Endothelial cell of umbilical vein (primary cell): ENCODE measurements around the gene GADL1. TPM values are rescaled to one million over a fixed set of nuclear protein-coding genes. Genes with fewer than 3 reads are reported as not detected.

Experiments
- BruUV-seq: library from RNA; stranded (reverse); fragments of 400-500 nt; replicated peaks from 2 replicates; lab custom pipeline; 2021; lab: Mats Ljungman, UMichigan
- CTCF ChIA-PET: fragments of 300-600, 350-600 bp; sonication (Branson Sonifier 250); formaldehyde crosslinking; loops from one replicate; lab custom pipeline; 2021; ENCODE audit warnings: antibody characterized with exemption, inconsistent platforms; lab: Charles Lee
- POLR2A ChIA-PET: fragments of 300-600, 350-600 bp; sonication (Branson Sonifier 250); formaldehyde crosslinking; loops from one replicate; lab custom pipeline; 2021; ENCODE audit warnings: antibody characterized with exemption, inconsistent platforms; lab: Charles Lee
- DNase-seq: peaks from one replicate; pipeline ENCODE4 v3.0.0-alpha.2; 2011; ENCODE audit warnings: low read depth, low spot score
- FAIRE-seq: peaks from 2 replicates; lab custom pipeline; 2011; peaks lifted over from hg19 to GRCh38; lab: Jason Lieb, UNC
- H2AFZ ChIP-seq: 2 replicates; pipeline ENCODE4 v1.6.0; 2012; ENCODE audit warnings: low read depth, low read length, control low read depth, inconsistent platforms
- H3K27ac ChIP-seq: 2 replicates; pipeline ENCODE4 v1.5.1; 2011; ENCODE audit warnings: low read depth, mild to moderate bottlenecking, control low read depth, low read length, moderate library complexity; ENCODE audit not compliant: insufficient read depth
- H3K27me3 ChIP-seq, 2 experiments: 2 replicates each; pipeline versions ENCODE4 v1.6.0 to v1.6.1; 2011; ENCODE audit warnings: low read length in 2 of 2, mixed read lengths in 1 of 2; ENCODE audit not compliant: control insufficient read depth in 2 of 2, insufficient read depth in 2 of 2
- H3K36me3 ChIP-seq, 2 experiments: 2 replicates in 1 of 2; 3 replicates in 1 of 2; pipeline ENCODE4 v1.5.1; 2011; ENCODE audit warnings: low read length in 2 of 2, mild to moderate bottlenecking in 1 of 2, moderate library complexity in 1 of 2; ENCODE audit not compliant: control insufficient read depth in 2 of 2, insufficient read depth in 2 of 2; ENCODE audit errors: extremely low read depth in 1 of 2
- H3K4me1 ChIP-seq: 3 replicates; pipeline ENCODE4 v1.5.1; 2011; ENCODE audit warnings: mild to moderate bottlenecking, low read length; ENCODE audit not compliant: control insufficient read depth, insufficient read depth; ENCODE audit errors: extremely low read depth
- H3K4me2 ChIP-seq: 2 replicates; pipeline ENCODE4 v1.6.1; 2011; ENCODE audit warnings: low read length, control low read depth, mixed read lengths; ENCODE audit not compliant: insufficient read depth
- H3K4me3 ChIP-seq, 3 experiments: fragments of 200-600 bp in 1 of 3; sonication (generic), shearing (Covaris generic) in 1 of 3; replicated peaks in 1 of 3; 2 replicates each; pipeline ENCODE4 v1.5.1; 2011 to 2016; ENCODE audit warnings: control low read depth in 3 of 3, low read length in 3 of 3, mild to moderate bottlenecking in 2 of 3, inconsistent platforms in 1 of 3, low read depth in 1 of 3, moderate library complexity in 1 of 3; ENCODE audit not compliant: insufficient read depth in 1 of 3
- H3K79me2 ChIP-seq: 2 replicates; pipeline ENCODE4 v1.6.0; 2012; ENCODE audit warnings: low read length, inconsistent platforms; ENCODE audit not compliant: control insufficient read depth, insufficient read depth
- H3K9ac ChIP-seq: replicated peaks from 2 replicates; pipeline ENCODE3; 2011; ENCODE audit warnings: low read length, control low read depth; ENCODE audit not compliant: insufficient read depth; ENCODE audit errors: extremely low read depth
- H3K9me1 ChIP-seq: replicated peaks from 3 replicates; pipeline ENCODE4 v1.6.0; 2011; ENCODE audit warnings: mild to moderate bottlenecking, low read length; ENCODE audit not compliant: control insufficient read depth, insufficient read depth; ENCODE audit errors: extremely low read depth
- H3K9me3 ChIP-seq: replicated peaks from 2 replicates; pipeline ENCODE4 v1.5.1; 2012; ENCODE audit warnings: low read length, inconsistent platforms; ENCODE audit not compliant: control insufficient read depth, insufficient read depth
- H4K20me1 ChIP-seq: replicated peaks from 2 replicates; pipeline ENCODE3; 2011; ENCODE audit warnings: mild to moderate bottlenecking, low read length; ENCODE audit not compliant: control insufficient read depth, insufficient read depth; ENCODE audit errors: extremely low read depth
- EZH2 ChIP-seq: IDR thresholded peaks from 2 replicates; pipeline ENCODE4 v1.6.1; 2012; ENCODE audit warnings: borderline replicate concordance, low read depth, mild to moderate bottlenecking, moderate library complexity, low read length, inconsistent platforms; ENCODE audit not compliant: severe bottlenecking
- FOS ChIP-seq: IDR thresholded peaks from 2 replicates; pipeline ENCODE4 v1.6.1; 2011; ENCODE audit warnings: mild to moderate bottlenecking, low read length, moderate library complexity, borderline replicate concordance; ENCODE audit not compliant: insufficient read depth
- GATA2 ChIP-seq: IDR thresholded peaks from 2 replicates; pipeline ENCODE4 v1.7.0; 2011; ENCODE audit warnings: low read depth, mild to moderate bottlenecking, moderate library complexity, mixed read lengths, low read length; ENCODE audit not compliant: insufficient read length, insufficient read depth
- POLR2A ChIP-seq: IDR thresholded peaks from 2 replicates; pipeline ENCODE4 v1.6.1; 2012; ENCODE audit warnings: low read depth, mild to moderate bottlenecking, control low read depth, low read length
- dilution Hi-C: fragments of 300-500 bp; cut with MboI; formaldehyde crosslinking; loops from one replicate; pipeline ENCODE4 v1.15.0; 2019; ENCODE audit warnings: low sequenced_read_pairs; ENCODE audit not compliant: extremely low pct_ligation_motif_present
- intact Hi-C: fragments of 100-400 bp; cut with micrococcal nuclease; formaldehyde crosslinking; loops from one replicate; pipeline ENCODE4 v1.10.0; 2022
- polyA plus RNA-seq, 4 experiments: library from polyadenylated mRNA; depleted of rRNA in 3 of 4; stranded (reverse) in 3 of 4; unstranded in 1 of 4; fragments of >200 nt; gene quantifications; 2 replicates each; pipeline versions ENCODE4 v1.2.1 to v1.2.3, GENCODE V29; 2011 to 2012; ENCODE audit warnings: missing spikeins in 1 of 4
- total RNA-seq: library from RNA; stranded (reverse); gene quantifications from 2 replicates; pipeline ENCODE4 v1.2.3, GENCODE V29; 2021

The GADL1 gene
- total and polyA plus RNA-seq, 2 donors (not counting 3 experiments of a cell fraction or from before 2014, with no cell fraction given): not detected

GRCh38 chr3:30875505-30875904, 19.0 kb downstream of the GADL1 start:
- H4K20me1 ChIP-seq: no peaks in the 10 kb centered on the region
- no peaks in the 10 kb centered on the region for H3K9me1 ChIP-seq
- no peaks in the 10 kb centered on the region for H3K79me2 ChIP-seq
- H3K9me3 ChIP-seq: no peaks in the 10 kb centered on the region
- H3K27me3 ChIP-seq: peaks cover 10 to 20% of the 10 kb centered on the region in 2 experiments
- H3K27ac ChIP-seq: no peak overlapping the region
- FAIRE-seq (no peak), DNase-seq (no peak)
- H3K4me3 ChIP-seq: no peak overlapping the region
- TF ChIP-seq FOS: no peak
- no peak for TF ChIP-seq POLR2A
- no peak for TF ChIP-seq EZH2
- dilution Hi-C loops: no loop called here
- no peak overlapping the region for H3K4me2 ChIP-seq
- CTCF ChIA-PET: interaction anchor here (0.8 kb wide), 1 partner anchor 15 kb away, joined by 3 read pairs; no protein-coding TSS in a partner anchor
- BruUV-seq: no TSS peak
- no peak overlapping the region for H2AFZ ChIP-seq
- H3K9ac ChIP-seq: no peak overlapping the region
- intact Hi-C loops: no loop called here
- POLR2A ChIA-PET: no interaction called here
- H3K36me3 ChIP-seq: no peaks in the 10 kb centered on the region
- no peaks in the 10 kb centered on the region for H3K4me1 ChIP-seq

- H3K27me3 ChIP-seq: peaks cover 10 to 18% of the 10 kb centered on the region in 2 experiments
- no peaks in the 10 kb centered on the region for H3K9me1 ChIP-seq
- no peak for FAIRE-seq
- no peak overlapping the region for H2AFZ ChIP-seq
- no peak overlapping the region for H3K9ac ChIP-seq
- ChIA-PET POLR2A (no interaction called here), CTCF (interaction anchor here (0.9 kb wide), 1 partner anchor 8 kb away, joined by 3 read pairs; no protein-coding TSS in a partner anchor)
- no peaks in the 10 kb centered on the region for H4K20me1 ChIP-seq
- DNase-seq: no peak
- no peak for TF ChIP-seq GATA2
- intact Hi-C loops (no loop called here), dilution Hi-C loops (no loop called here)
- no peaks in the 10 kb centered on the region for H3K9me3 ChIP-seq
- H3K27ac ChIP-seq: no peak overlapping the region
- no TSS peak for BruUV-seq
- no peak overlapping the region for H3K4me3 ChIP-seq
- no peaks in the 10 kb centered on the region for H3K79me2 ChIP-seq
- H3K4me2 ChIP-seq: no peak overlapping the region
- H3K36me3 ChIP-seq: no peaks in the 10 kb centered on the region
- no peaks in the 10 kb centered on the region for H3K4me1 ChIP-seq
These were observed 20.8 kb downstream of the GADL1 start for GRCh38 chr3:30873671-30874070.
